ENCODE data around the gene DAD1. TPM values are rescaled to one million over a fixed set of nuclear protein-coding genes. Genes with fewer than 3 reads are reported as not detected.

Gene DAD1
- total RNA-seq, 1 experiment from 2014 or later = 308 TPM

GRCh38 chr14:22519877-22520685, 68.9 kb downstream of the DAD1 start:
- peak; percentile 73 for DNase-seq (ENCODE audit: low read depth)

DNA sequence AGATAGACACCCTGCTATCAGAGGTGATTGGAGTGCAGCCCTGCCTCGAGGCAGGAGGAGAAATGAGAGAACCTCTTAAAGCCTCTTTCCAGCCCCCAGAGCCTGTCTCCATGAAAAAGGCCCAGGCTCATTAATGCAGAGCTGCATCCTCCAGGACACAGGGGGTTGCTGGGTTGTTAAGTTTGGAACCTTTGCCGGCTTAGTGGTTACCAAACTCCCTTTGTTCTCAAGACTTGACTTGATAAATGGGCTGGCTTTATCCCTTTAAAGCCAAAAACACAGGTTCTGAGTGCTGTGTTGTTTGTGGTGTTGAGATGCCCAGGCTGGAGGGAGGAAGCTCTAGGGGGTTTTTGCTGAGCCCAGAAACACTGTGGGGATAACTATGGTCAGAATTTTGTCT, 71.0 kb downstream of the DAD1 start:
- no peak for DNase-seq (ENCODE audit: low read depth)

- DNase-seq (ENCODE audit: low read depth) = no peak
These were observed 71.8 kb downstream of the DAD1 start for GRCh38 chr14:22517117-22517720.

DNA sequence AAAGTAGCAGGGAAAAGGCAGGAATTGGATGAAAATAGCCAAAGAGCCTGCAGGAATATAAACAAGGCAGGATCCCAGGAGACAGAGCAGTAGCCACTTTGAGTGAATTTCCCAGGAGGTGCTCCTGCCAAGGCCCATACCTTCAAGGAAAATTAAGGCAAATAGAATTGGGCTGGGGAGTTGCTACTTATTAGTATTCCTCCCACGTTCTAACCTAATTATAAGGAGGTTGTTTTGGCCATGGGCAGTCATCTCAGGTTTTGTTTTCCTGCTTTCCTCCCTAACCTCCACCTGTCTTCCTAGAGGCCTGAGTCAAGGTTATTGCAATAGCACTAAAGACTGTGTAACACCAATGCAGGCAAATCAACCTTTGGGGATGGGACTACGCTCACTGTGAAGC, 73.1 kb downstream of the DAD1 start:
- DNase-seq (ENCODE audit: low read depth) = no peak

Small RNAs within 50 kb of the gene (small RNA-seq; reads per million reads assigned to genes)
- not detected for gene TRAJ1
- not detected for gene TRAJ10
- gene TRAJ11 = not detected
- gene TRAJ12 = not detected
- gene TRAJ13 = not detected
- gene TRAJ14 = not detected
- not detected for gene TRAJ16
- not detected for gene TRAJ17
- not detected for gene TRAJ18
- gene TRAJ19 = not detected
- not detected for gene TRAJ2
- gene TRAJ20 = not detected
- gene TRAJ21 = not detected
- not detected for gene TRAJ22
- gene TRAJ23 = not detected
- gene TRAJ24 = not detected
- gene TRAJ25 = not detected
- gene TRAJ26 = not detected
- not detected for gene TRAJ27
- not detected for gene TRAJ28
- not detected for gene TRAJ3
- gene TRAJ4 = not detected
- not detected for gene TRAJ5
- gene TRAJ6 = not detected
- gene TRAJ7 = not detected
- gene TRAJ8 = not detected
- not detected for gene TRAJ9

Other genes with a start within 250 kb of the DAD1 start
- 3.5 and 6.9 TPM in 2 replicates for gene ABHD4, start 9.1 kb upstream of the DAD1 start, total RNA-seq (2014; rRNA removed; shearing (Covaris generic))
- not detected in 2 replicates for gene OR6J1, start 55.1 kb upstream of the DAD1 start, total RNA-seq (2014; rRNA removed; shearing (Covaris generic))
- gene OXA1L, start 177.5 kb upstream of the DAD1 start, total RNA-seq (2014; rRNA removed; shearing (Covaris generic)) = 150 and 207 TPM in 2 replicates
- gene SLC7A7, start 226.2 kb upstream of the DAD1 start, total RNA-seq (2014; rRNA removed; shearing (Covaris generic)) = 1.1 and 2.0 TPM in 2 replicates
- 106 and 146 TPM in 2 replicates for gene MRPL52, start 240.7 kb upstream of the DAD1 start, total RNA-seq (2014; rRNA removed; shearing (Covaris generic))
- gene MMP14, start 247.4 kb upstream of the DAD1 start, total RNA-seq (2014; rRNA removed; shearing (Covaris generic)) = 480 and 530 TPM in 2 replicates

All from HT1080 (cell line).